Measurements from ENCODE around the gene WDR7.

DNA sequence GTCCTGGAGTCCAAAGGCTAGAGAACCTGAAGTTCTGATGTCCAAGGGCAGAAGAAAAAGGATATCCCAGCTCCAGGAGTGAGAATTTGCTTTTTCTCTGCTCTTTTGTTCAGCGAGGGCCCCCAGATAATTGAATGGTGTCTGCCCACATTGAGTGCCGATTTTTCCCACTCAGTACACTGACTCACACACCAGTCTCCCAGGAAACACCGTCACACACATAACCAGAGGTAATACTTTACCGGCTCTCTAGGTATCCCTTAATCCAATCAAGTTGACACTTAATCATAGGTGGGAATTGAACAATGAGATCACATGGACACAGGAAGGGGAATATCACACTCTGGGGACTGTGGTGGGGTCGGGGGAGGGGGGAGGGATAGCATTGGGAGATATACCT is 161.5 kb downstream of the WDR7 start:
- no peak for TF ChIP-seq POLR2AphosphoS5 (IDR thresholded peaks at IDR 0.05)
- TF ChIP-seq, protein P1, sequence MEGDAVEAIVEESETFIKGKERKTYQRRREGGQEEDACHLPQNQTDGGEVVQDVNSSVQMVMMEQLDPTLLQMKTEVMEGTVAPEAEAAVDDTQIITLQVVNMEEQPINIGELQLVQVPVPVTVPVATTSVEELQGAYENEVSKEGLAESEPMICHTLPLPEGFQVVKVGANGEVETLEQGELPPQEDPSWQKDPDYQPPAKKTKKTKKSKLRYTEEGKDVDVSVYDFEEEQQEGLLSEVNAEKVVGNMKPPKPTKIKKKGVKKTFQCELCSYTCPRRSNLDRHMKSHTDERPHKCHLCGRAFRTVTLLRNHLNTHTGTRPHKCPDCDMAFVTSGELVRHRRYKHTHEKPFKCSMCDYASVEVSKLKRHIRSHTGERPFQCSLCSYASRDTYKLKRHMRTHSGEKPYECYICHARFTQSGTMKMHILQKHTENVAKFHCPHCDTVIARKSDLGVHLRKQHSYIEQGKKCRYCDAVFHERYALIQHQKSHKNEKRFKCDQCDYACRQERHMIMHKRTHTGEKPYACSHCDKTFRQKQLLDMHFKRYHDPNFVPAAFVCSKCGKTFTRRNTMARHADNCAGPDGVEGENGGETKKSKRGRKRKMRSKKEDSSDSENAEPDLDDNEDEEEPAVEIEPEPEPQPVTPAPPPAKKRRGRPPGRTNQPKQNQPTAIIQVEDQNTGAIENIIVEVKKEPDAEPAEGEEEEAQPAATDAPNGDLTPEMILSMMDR (IDR thresholded peaks at IDR 0.05): no peak
- TF ChIP-seq EP300 (IDR thresholded peaks at IDR 0.05): no peak

Measured in gastroesophageal sphincter (tissue), 3 donors.